Vagina (tissue), 2 donors: ENCODE data around the gene ABCC3. TPM values are rescaled to one million over a fixed set of nuclear protein-coding genes. Genes with fewer than 3 reads are reported as not detected.

Experiments used
- DNase-seq, 2 donors: peaks; one replicate each; pipeline ENCODE4 v3.0.0-alpha.2; 2017; ENCODE audit errors: extremely low spot score in 2 of 2
- H3K27ac ChIP-seq: fragments of 200-600 bp; sonication (generic); one replicate; pipeline ENCODE4 v1.5.1; 2019
- H3K27me3 ChIP-seq: fragments of 200-600 bp; sonication (generic); one replicate; pipeline ENCODE4 v1.5.1; 2019
- H3K36me3 ChIP-seq, 2 donors: fragments of 200-600 bp; sonication (generic); one replicate each; pipeline ENCODE4 v1.5.1; 2017 to 2019
- H3K4me1 ChIP-seq: fragments of 200-600 bp; sonication (generic); one replicate; pipeline ENCODE4 v1.5.1; 2019
- H3K4me3 ChIP-seq, 2 donors: fragments of 200-600 bp; sonication (generic); 1 replicate in 1 of 2; 2 replicates in 1 of 2; pipeline ENCODE4 v1.5.1; 2016 to 2019
- H3K9me3 ChIP-seq: fragments of 200-600 bp; sonication (generic); one replicate; pipeline ENCODE4 v1.5.1; 2019
- CTCF ChIP-seq, 3 experiments: fragments of 450-650 bp in 2 of 3; fragments of 200-600 bp in 1 of 3; sonication (generic) in 1 of 3; IDR thresholded peaks; one replicate each; pipeline ENCODE4 v1.5.1; 2017 to 2019; ENCODE audit warnings: antibody characterized with exemption in 3 of 3, mild to moderate bottlenecking in 2 of 3, moderate library complexity in 2 of 3
- POLR2A ChIP-seq, 2 donors: fragments of 450-650 bp; IDR thresholded peaks; one replicate each; pipeline ENCODE4 v1.6.1; 2017; ENCODE audit warnings: antibody characterized with exemption in 2 of 2, mild to moderate bottlenecking in 2 of 2, moderate library complexity in 2 of 2
- POLR2AphosphoS5 ChIP-seq, 2 donors: sonication (generic); formaldehyde crosslinking; IDR thresholded peaks; one replicate each; pipeline ENCODE4 v1.9.0; 2017; ENCODE audit warnings: antibody characterized with exemption in 2 of 2, mild to moderate bottlenecking in 2 of 2, low read depth in 1 of 2; ENCODE audit not compliant: insufficient read depth in 1 of 2
- intact Hi-C: fragments of 100-400 bp; cut with DNase I; formaldehyde crosslinking; loops from one replicate; pipeline ENCODE4 v1.15.1; 2023
- total RNA-seq: library from RNA; depleted of rRNA; stranded (reverse); fragments of >200 nt; gene quantifications from one replicate; pipeline ENCODE4 v1.2.3, GENCODE V29; 2016

The ABCC3 gene
- total RNA-seq, 1 donor from 2014 or later = 47.6 TPM

GRCh38 chr17:50607522-50608175, 27.0 kb upstream of the ABCC3 start:
- no peak for DNase-seq
- no peaks in the 10 kb centered on the region for H3K27me3 ChIP-seq
- no peak overlapping the region for H3K4me3 ChIP-seq
- H3K36me3 ChIP-seq = no peaks in the 10 kb centered on the region
- TF ChIP-seq POLR2A (IDR thresholded peaks at IDR 0.05) = no peak
- no peak for TF ChIP-seq CTCF (IDR thresholded peaks at IDR 0.05)
- no peak for TF ChIP-seq POLR2AphosphoS5 (IDR thresholded peaks at IDR 0.05; ENCODE audit: insufficient read depth in 1 of 2, low read depth in 1 of 2)
- peaks cover 31% of the 10 kb centered on the region for H3K4me1 ChIP-seq
- H3K9me3 ChIP-seq = no peaks in the 10 kb centered on the region
- intact Hi-C loops = no loop called here
- H3K27ac ChIP-seq = no peak overlapping the region

- intact Hi-C loops = no loop called here
- TF ChIP-seq POLR2AphosphoS5 (IDR thresholded peaks at IDR 0.05; ENCODE audit: insufficient read depth in 1 of 2, low read depth in 1 of 2) = no peak
- no peak for TF ChIP-seq POLR2A (IDR thresholded peaks at IDR 0.05)
- no peak for TF ChIP-seq CTCF (IDR thresholded peaks at IDR 0.05)
- no peaks in the 10 kb centered on the region for H3K27me3 ChIP-seq
- H3K4me3 ChIP-seq = no peak overlapping the region
- no peak overlapping the region for H3K27ac ChIP-seq
- no peak for DNase-seq
- no peaks in the 10 kb centered on the region for H3K9me3 ChIP-seq
- no peaks in the 10 kb centered on the region for H3K36me3 ChIP-seq
- peaks cover 29% of the 10 kb centered on the region for H3K4me1 ChIP-seq
Observed at GRCh38 chr17:50608700-50609379, 25.8 kb upstream of the ABCC3 start.

- H3K4me1 ChIP-seq = peaks cover 22% of the 10 kb centered on the region
- H3K36me3 ChIP-seq = no peaks in the 10 kb centered on the region
- H3K4me3 ChIP-seq = no peak overlapping the region
- H3K27me3 ChIP-seq = no peaks in the 10 kb centered on the region
- no peak for DNase-seq
- no peak overlapping the region for H3K27ac ChIP-seq
- intact Hi-C loops = no loop called here
- TF ChIP-seq POLR2A (IDR thresholded peaks at IDR 0.05) (no peak), CTCF (IDR thresholded peaks at IDR 0.05) (no peak), POLR2AphosphoS5 (IDR thresholded peaks at IDR 0.05; ENCODE audit: insufficient read depth in 1 of 2, low read depth in 1 of 2) (no peak)
- H3K9me3 ChIP-seq = no peaks in the 10 kb centered on the region
Observed at GRCh38 chr17:50609380-50610074, 25.2 kb upstream of the ABCC3 start.

- Histone ChIP-seq H3K4me1 (peaks cover 8% of the 10 kb centered on the region), H3K27ac (no peak overlapping the region), H3K4me3 (no peak overlapping the region), H3K36me3 (no peaks in the 10 kb centered on the region), H3K9me3 (no peaks in the 10 kb centered on the region), H3K27me3 (no peaks in the 10 kb centered on the region)
- TF ChIP-seq POLR2AphosphoS5 (IDR thresholded peaks at IDR 0.05; ENCODE audit: insufficient read depth in 1 of 2, low read depth in 1 of 2) (no peak), CTCF (IDR thresholded peaks at IDR 0.05) (no peak)
- intact Hi-C loops = no loop called here
- DNase-seq = no peak
Observed at GRCh38 chr17:50611634-50612033, 23.0 kb upstream of the ABCC3 start.
